Psoas muscle (tissue), 8 donors: ENCODE results near the gene DOP1B. TPM values are rescaled to one million over a fixed set of nuclear protein-coding genes. Genes with fewer than 3 reads are reported as not detected.
A peak's percentile ranks its signal among the peaks of the same experiment; 100 is the strongest.

ENCODE experiments used
- ATAC-seq, 4 donors: fragments of 200-7000 bp; cut with Tn5 transposase; one replicate each; pipeline ENCODE4 v1.9.1; 2020; ENCODE audit warnings: moderate library complexity in 3 of 4, mild to moderate bottlenecking in 2 of 4
- DNase-seq, 2 donors: peaks; one replicate each; pipeline ENCODE4 v3.0.0-alpha.2; 2020
- H3K27ac ChIP-seq: fragments of 200-600 bp; one replicate; pipeline ENCODE4 v1.8.0; 2022
- H3K27me3 ChIP-seq, 3 donors: fragments of 200-600 bp in 1 of 3; one replicate each; pipeline versions ENCODE4 v1.6.1 to v1.8.0; 2013 to 2022; ENCODE audit warnings: low read length in 2 of 3, mild to moderate bottlenecking in 2 of 3, moderate library complexity in 1 of 3; ENCODE audit not compliant: insufficient read depth in 3 of 3
- H3K36me3 ChIP-seq, 2 donors: fragments of 200-600 bp in 1 of 2; one replicate each; pipeline versions ENCODE4 v1.6.1 to v1.8.0; 2013 to 2022; ENCODE audit warnings: low read depth in 1 of 2, mild to moderate bottlenecking in 1 of 2, moderate library complexity in 1 of 2; ENCODE audit not compliant: insufficient read depth in 1 of 2
- H3K4me1 ChIP-seq: fragments of 200-600 bp; one replicate; pipeline ENCODE4 v1.8.0; 2022
- H3K4me3 ChIP-seq: fragments of 200-600 bp; one replicate; pipeline ENCODE4 v1.8.0; 2022; ENCODE audit warnings: mild to moderate bottlenecking
- H3K9me3 ChIP-seq: fragments of 200-600 bp; one replicate; pipeline ENCODE4 v1.8.0; 2022
- CTCF ChIP-seq: fragments of 200-600 bp; IDR thresholded peaks from one replicate; pipeline ENCODE4 v1.8.0; 2022; ENCODE audit warnings: antibody characterized with exemption
- WGBS, 3 donors: extraction: QIAGEN DNeasy Blood & Tissue Kit; methylation state at CpG; one replicate each; pipeline versions ENCODE4 v1.1.6 to v1.1.7; 2013; 5-methylcytosine and 5-hydroxymethylcytosine counted together
- intact Hi-C, 2 donors: fragments of 100-400 bp; cut with DNase I; formaldehyde crosslinking; loops; one replicate each; pipeline versions ENCODE4 v1.11.0 to v1.14.2; 2022
- polyA plus RNA-seq, 3 donors: library from polyadenylated mRNA; stranded (reverse); fragments of 200-250 nt; gene quantifications; one replicate each; pipeline ENCODE4 v1.2.3, GENCODE V29; 2013
- total RNA-seq, 4 donors: library from RNA; stranded (reverse); fragmentation: NEBNext Ultra II Directional in 2 of 4; extraction: Animal tissue kit (Norgen Biotek cat#: 25700) in 2 of 4; gene quantifications; one replicate each; pipeline versions ENCODE4 v1.2.1 to v1.2.4, GENCODE V29; 2021 to 2023
- donor health status: healthy with polysubstance abuse.
- donor health status: DM: no; HTN: no; CAD: no; lungs with moderate emphysema.
- donor health status: Bipolar disorder and iron deficiency.
- donor health status: healthy.
- donor health status: DM: yes; HTN: yes; CAD: no.
- donor health status: DM: no; HTN: no; CAD: no.
- donor health status: DM: no; HTN: no; CAD: no.
- donor health status: DM: yes; HTN: yes; CAD: no.

DOP1B gene
- total and polyA plus RNA-seq, 7 donors = 3.1 to 20.7 (median 12.8) TPM

- H3K27me3 ChIP-seq = no peaks in the 10 kb centered on the region
- no peaks in the 10 kb centered on the region for H3K9me3 ChIP-seq
- ATAC-seq (peak in 1 of 4 donors; percentile 27), DNase-seq (no peak)
- H3K4me3 ChIP-seq = no peak overlapping the region
- no peaks in the 10 kb centered on the region for H3K36me3 ChIP-seq
- no peak overlapping the region for H3K27ac ChIP-seq
- TF ChIP-seq CTCF = no peak
- WGBS, 3 donors = 89 to 93% (median 90%) methylated on average over 5 of the region's 5 CpGs
- intact Hi-C loops = no loop called here
- peaks cover 8% of the 10 kb centered on the region for H3K4me1 ChIP-seq
These were observed 6.0 kb downstream of the DOP1B start for GRCh38 chr21:36162631-36163030.

GRCh38 chr21:36163750-36164741, 7.4 kb downstream of the DOP1B start:
- Histone ChIP-seq H3K27ac (no peak overlapping the region), H3K36me3 (peaks cover 0 to 2% of the 10 kb centered on the region in 2 donors), H3K9me3 (no peaks in the 10 kb centered on the region), H3K27me3 (no peaks in the 10 kb centered on the region), H3K4me3 (no peak overlapping the region), H3K4me1 (peaks cover 3% of the 10 kb centered on the region)
- DNase-seq = no peak
- TF ChIP-seq CTCF = no peak
- 49 to 62% (median 51%) methylated on average over 10 of the region's 10 CpGs for WGBS, 3 donors
- ATAC-seq = no peak
- intact Hi-C loops = no loop called here

GRCh38 chr21:36165356-36165755, 8.7 kb downstream of the DOP1B start:
- no peak for DNase-seq
- intact Hi-C loops = no loop called here
- no peak overlapping the region for H3K27ac ChIP-seq
- no peak for TF ChIP-seq CTCF
- H3K36me3 ChIP-seq = peaks cover 0 to 8% of the 10 kb centered on the region in 2 donors
- peaks cover 3% of the 10 kb centered on the region for H3K4me1 ChIP-seq
- no peaks in the 10 kb centered on the region for H3K9me3 ChIP-seq
- no peaks in the 10 kb centered on the region for H3K27me3 ChIP-seq
- H3K4me3 ChIP-seq = no peak overlapping the region
- ATAC-seq = no peak
- WGBS, 3 donors = 92 to 97% (median 97%) methylated on average over 11 of the region's 11 CpGs

DNA sequence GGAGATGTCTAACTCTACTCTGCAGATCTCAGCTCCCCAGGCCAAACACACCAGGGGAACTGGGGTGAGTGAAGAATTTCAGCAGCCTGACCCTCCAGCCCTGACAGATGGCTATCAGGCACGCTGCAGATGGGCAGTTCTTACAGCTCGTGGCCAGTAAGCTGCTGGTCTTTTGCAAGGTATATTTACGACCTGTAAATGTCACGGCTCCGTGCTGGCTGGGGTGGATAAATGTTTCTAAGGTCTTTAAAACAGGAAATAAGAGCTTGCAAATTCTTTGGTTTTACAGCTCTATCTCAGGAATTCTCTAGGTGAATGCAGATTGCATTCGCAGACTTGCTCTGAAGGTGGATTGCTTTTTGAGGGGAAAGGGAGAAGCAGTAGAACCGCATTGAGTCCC, 10.1 kb downstream of the DOP1B start:
- Histone ChIP-seq H3K4me1 (peaks cover 9% of the 10 kb centered on the region), H3K4me3 (no peak overlapping the region), H3K27me3 (no peaks in the 10 kb centered on the region), H3K36me3 (peaks cover 0 to 8% of the 10 kb centered on the region in 2 donors), H3K27ac (no peak overlapping the region), H3K9me3 (no peaks in the 10 kb centered on the region)
- DNase-seq = no peak
- intact Hi-C loops = no loop called here
- 48 to 78% (median 52%) methylated on average over 7 of the region's 7 CpGs for WGBS, 3 donors
- no peak for TF ChIP-seq CTCF
- peak in 1 of 4 donors; percentile 65 for ATAC-seq
